ENCODE measurements around the gene MZF1.

The MZF1 gene

GRCh38 chr19:58561373-58562121 lies 11.6 kb downstream of the MZF1 start:
- ATAC-seq, result no peak
- Mint-ChIP-seq H3K4me1 (peaks cover 68% of the 10 kb centered on the region), H3K9me3 (no peaks in the 10 kb centered on the region), H3K27me3 (peaks cover 2% of the 10 kb centered on the region), H3K36me3 (ENCODE audit: low read depth) (peaks cover 38% of the 10 kb centered on the region), H3K27ac (peak overlapping the region; percentile 100), H3K4me3 (peak overlapping the region; percentile 73)
- DNase-seq, result no peak

DNA sequence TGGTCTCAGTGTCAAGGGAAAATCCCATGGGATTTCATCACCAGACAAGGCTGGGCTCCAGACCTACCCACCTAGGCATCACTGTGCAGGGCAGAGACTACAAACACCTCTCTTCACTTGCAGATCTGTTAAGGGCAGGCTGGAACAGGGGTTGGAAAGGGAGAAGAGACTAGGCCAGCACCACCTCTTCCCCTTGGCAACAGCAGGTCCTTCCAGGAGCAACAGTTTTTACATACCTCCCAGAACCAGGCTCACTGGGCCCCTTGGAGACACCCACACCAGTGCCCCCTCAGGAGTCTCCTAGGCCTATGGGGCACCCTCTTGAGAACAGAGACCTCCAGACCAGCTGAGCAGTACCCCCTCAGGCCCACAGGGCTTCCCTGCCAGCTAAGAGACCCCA lies 12.2 kb downstream of the MZF1 start:
- Mint-ChIP-seq H3K36me3 (ENCODE audit: low read depth) (peaks cover 40% of the 10 kb centered on the region), H3K27ac (peak overlapping the region; percentile 100), H3K4me1 (peaks cover 71% of the 10 kb centered on the region), H3K27me3 (peaks cover 2% of the 10 kb centered on the region), H3K4me3 (peak overlapping the region; percentile 94), H3K9me3 (no peaks in the 10 kb centered on the region)
- DNase-seq, result no peak
- no peak for ATAC-seq

- ATAC-seq (no peak), DNase-seq (no peak)
- Mint-ChIP-seq H3K4me1 (peaks cover 73% of the 10 kb centered on the region), H3K36me3 (ENCODE audit: low read depth) (peaks cover 45% of the 10 kb centered on the region), H3K27ac (peak overlapping the region; percentile 100), H3K27me3 (peaks cover 2% of the 10 kb centered on the region), H3K9me3 (no peaks in the 10 kb centered on the region), H3K4me3 (peak overlapping the region; percentile 94)
These were observed 12.9 kb downstream of the MZF1 start for GRCh38 chr19:58560007-58560887.

- peaks cover 80% of the 10 kb centered on the region for H3K4me1 Mint-ChIP-seq
- peak; percentile 21 for ATAC-seq
- H3K27me3 Mint-ChIP-seq, result peaks cover 2% of the 10 kb centered on the region
- H3K27ac Mint-ChIP-seq, result peak overlapping the region; percentile 100
- peak; percentile 89 for DNase-seq
- peak overlapping the region; percentile 94 for H3K4me3 Mint-ChIP-seq
- H3K36me3 Mint-ChIP-seq (ENCODE audit: low read depth), result peaks cover 50% of the 10 kb centered on the region
- no peaks in the 10 kb centered on the region for H3K9me3 Mint-ChIP-seq
These were observed 13.7 kb downstream of the MZF1 start for GRCh38 chr19:58559275-58560006.

DNA sequence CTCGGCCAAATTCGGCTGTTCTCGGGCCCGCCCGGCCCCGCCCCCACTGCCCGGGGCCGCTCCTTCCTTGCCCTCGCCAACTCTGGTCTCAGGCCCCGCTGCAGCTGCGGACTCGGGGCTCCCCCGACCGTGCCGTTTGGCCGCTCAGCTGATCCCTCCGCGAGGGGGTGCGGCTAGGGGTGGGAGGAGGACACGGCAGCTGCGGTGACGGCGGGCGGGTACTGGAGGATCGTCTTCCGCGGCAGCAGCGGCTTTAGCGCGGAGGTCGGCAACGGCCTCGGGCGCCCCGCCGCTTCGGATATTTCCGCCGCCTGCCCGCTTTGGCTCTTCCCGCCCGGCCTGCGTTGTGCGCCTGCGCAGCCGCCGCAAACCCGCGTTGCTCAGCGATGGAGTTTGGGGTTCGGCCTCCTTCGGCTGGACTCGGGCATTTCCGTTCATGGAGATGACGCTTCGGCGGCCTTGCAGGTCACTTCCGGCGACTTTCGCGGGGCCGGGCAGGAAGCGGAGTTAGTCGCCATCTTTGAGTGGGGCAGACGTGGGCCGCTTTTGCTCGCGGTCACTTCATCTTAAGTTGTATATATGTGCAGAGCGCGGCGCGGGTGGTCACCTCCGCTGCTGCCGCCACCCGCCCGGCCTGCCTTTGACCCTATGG lies 14.4 kb downstream of the MZF1 start:
- Mint-ChIP-seq H3K36me3 (ENCODE audit: low read depth) (peaks cover 53% of the 10 kb centered on the region), H3K4me3 (peak overlapping the region; percentile 94), H3K9me3 (no peaks in the 10 kb centered on the region), H3K4me1 (peaks cover 80% of the 10 kb centered on the region), H3K27me3 (peaks cover 2% of the 10 kb centered on the region), H3K27ac (peak overlapping the region; percentile 100)
- DNase-seq (peak; percentile 100), ATAC-seq (peak; percentile 56)

DNA sequence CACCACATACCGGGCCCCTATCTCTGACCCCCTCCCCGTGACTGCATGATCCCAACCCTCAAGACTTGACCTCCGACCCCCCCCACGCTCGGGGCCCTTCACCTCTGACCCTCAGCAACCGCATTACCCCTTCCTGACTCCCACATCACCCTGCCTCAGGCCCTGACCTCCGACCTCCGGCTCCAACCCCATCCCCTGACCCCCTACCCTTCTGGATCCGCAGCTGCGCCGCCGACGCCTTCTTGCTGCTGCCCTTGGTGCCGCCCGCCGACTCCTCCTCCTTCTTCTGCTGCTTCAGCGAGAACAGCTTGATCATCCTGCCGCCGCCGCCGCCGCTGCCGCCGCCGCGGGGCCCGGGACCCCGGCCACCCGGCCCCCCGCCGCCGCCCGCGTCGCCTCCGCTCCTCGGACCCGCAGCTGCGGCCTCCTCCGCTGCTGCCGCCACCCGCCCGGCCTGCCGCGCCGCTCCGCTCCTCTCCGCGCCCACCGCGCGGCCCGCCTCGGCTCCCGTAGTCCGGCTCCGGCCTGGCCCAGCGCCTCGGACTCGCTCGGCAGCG lies 15.0 kb downstream of the MZF1 start, which contains the start of gene UBE2M:
Gene UBE2M, minus strand, starts transcription at position 546 of the 557 bp plus-strand sequence. Its CDS starts 230 bp downstream, at position 316.
- Mint-ChIP-seq H3K9me3 (no peaks in the 10 kb centered on the region), H3K27ac (peak within 1 kb of the TSS; percentile 100), H3K36me3 (ENCODE audit: low read depth) (peaks cover 54% of the 10 kb centered on the region), H3K4me3 (peak within 1 kb of the TSS; percentile 94), H3K27me3 (peaks cover 2% of the 10 kb centered on the region), H3K4me1 (peaks cover 77% of the 10 kb centered on the region)
- no peak for DNase-seq
- no peak for ATAC-seq

DNA sequence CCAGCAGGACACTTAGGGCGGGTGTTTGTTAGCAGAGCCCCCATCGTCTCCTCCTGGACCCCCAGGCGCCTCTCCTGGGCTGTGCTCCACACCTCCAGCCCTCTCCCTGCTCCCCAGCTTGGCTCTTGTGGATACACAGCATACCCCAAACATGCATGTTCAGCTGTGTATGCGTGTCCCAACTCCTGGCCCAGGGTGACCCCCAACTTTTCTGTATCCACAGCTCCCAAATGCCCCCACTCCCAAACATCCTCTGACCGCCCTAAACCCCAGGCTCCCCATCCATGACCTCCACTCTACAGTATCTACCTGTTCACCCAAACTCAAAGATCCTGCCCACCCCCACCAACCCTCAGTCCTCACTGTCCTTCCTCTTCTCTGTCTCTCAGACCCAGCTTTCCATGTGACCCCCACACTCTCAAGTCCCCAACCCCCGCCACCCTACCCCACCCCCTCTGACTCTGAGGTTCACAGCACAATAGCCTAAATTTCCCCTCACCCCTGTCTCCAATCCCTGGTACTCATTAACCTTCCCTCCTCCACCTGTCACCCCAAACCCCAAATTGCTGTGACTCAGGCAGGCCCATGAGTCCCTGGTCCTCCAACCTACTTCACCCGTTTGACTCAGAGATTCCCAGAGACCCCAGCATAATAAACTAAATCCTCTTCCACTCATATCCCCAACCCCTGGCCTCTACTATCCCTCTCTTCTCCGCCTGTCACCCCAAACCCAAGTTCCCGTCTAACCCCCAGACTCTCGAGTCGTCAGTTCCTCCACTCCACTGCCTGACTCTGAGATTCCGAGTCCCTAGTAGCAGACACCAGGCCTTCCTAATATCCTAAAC lies 15.7 kb downstream of the MZF1 start:
- peak overlapping the region; percentile 100 for H3K27ac Mint-ChIP-seq
- DNase-seq, result no peak
- peak overlapping the region; percentile 94 for H3K4me3 Mint-ChIP-seq
- H3K4me1 Mint-ChIP-seq, result peaks cover 80% of the 10 kb centered on the region
- no peak for ATAC-seq
- peaks cover 2% of the 10 kb centered on the region for H3K27me3 Mint-ChIP-seq
- H3K36me3 Mint-ChIP-seq (ENCODE audit: low read depth), result peaks cover 58% of the 10 kb centered on the region
- no peaks in the 10 kb centered on the region for H3K9me3 Mint-ChIP-seq

- Mint-ChIP-seq H3K27ac (peak overlapping the region; percentile 100), H3K9me3 (no peaks in the 10 kb centered on the region), H3K4me3 (peak overlapping the region; percentile 94), H3K4me1 (peaks cover 74% of the 10 kb centered on the region), H3K36me3 (ENCODE audit: low read depth) (peaks cover 65% of the 10 kb centered on the region), H3K27me3 (peaks cover 2% of the 10 kb centered on the region)
- DNase-seq, result no peak
- no peak for ATAC-seq
These were observed 16.4 kb downstream of the MZF1 start for GRCh38 chr19:58556622-58557220.

GRCh38 chr19:58555920-58556621 lies 17.1 kb downstream of the MZF1 start:
- Mint-ChIP-seq H3K4me3 (peak overlapping the region; percentile 99), H3K27ac (peak overlapping the region; percentile 100), H3K9me3 (no peaks in the 10 kb centered on the region), H3K27me3 (peaks cover 2% of the 10 kb centered on the region), H3K4me1 (peaks cover 68% of the 10 kb centered on the region), H3K36me3 (ENCODE audit: low read depth) (peaks cover 65% of the 10 kb centered on the region)
- ATAC-seq (no peak), DNase-seq (no peak)

DNA sequence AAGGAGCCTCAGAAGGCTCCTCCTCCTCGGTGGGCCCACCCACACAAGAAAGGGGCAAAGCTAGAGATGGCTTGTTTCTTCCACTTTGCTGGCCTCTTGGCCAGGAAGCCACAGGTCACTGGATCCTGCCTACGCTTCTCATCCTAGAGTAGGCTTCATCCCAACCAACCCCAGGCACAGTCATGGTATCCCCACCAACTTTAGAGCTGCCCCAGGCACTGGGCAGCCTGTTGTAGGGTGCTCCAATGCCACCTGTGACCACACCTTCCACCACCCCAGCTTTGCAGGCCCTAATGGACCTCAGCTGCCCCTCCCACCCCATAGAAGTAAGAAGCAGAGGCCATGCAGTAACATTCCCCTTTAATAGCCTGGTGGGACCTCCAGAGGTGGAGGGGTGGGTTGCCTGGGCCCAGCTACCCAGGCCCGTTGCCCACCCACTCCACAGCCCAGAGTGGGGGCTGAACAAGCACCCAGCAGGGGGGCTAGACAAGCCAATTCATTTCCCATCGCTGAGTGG lies 17.7 kb downstream of the MZF1 start:
- H3K27ac Mint-ChIP-seq, result peak overlapping the region; percentile 98
- ATAC-seq, result no peak
- DNase-seq, result no peak
- H3K36me3 Mint-ChIP-seq (ENCODE audit: low read depth), result peaks cover 66% of the 10 kb centered on the region
- peaks cover 2% of the 10 kb centered on the region for H3K27me3 Mint-ChIP-seq
- H3K4me3 Mint-ChIP-seq, result peak overlapping the region; percentile 99
- no peaks in the 10 kb centered on the region for H3K9me3 Mint-ChIP-seq
- H3K4me1 Mint-ChIP-seq, result peaks cover 64% of the 10 kb centered on the region

- peak; percentile 50 for ATAC-seq
- peaks cover 62% of the 10 kb centered on the region for H3K4me1 Mint-ChIP-seq
- peak; percentile 99 for DNase-seq
- H3K36me3 Mint-ChIP-seq (ENCODE audit: low read depth), result peaks cover 69% of the 10 kb centered on the region
- peak within 1 kb of the TSS; percentile 98 for H3K27ac Mint-ChIP-seq
- H3K4me3 Mint-ChIP-seq, result peak within 1 kb of the TSS; percentile 99
- peaks cover 2% of the 10 kb centered on the region for H3K27me3 Mint-ChIP-seq
- no peaks in the 10 kb centered on the region for H3K9me3 Mint-ChIP-seq
These were observed 18.4 kb downstream of the MZF1 start, which contains the start of gene CHMP2A for GRCh38 chr19:58554494-58555368. CHMP2A (minus strand) TSS chr19:58555105; CDS start chr19:58554212, 893 bp downstream.

Measured in activated naive CD8-positive, alpha-beta T cell treated with anti-CD3 and anti-CD28 coated beads, Interleukin-2, amount 50 U/mL, for 24 hours (primary cell).